Pancreas (tissue), 10 donors: ENCODE measurements around the gene FABP3. TPM values are rescaled to one million over a fixed set of nuclear protein-coding genes. Genes with fewer than 3 reads are reported as not detected.

ENCODE experiments used
- ATAC-seq, 4 donors: fragments of 200-7000 bp; cut with Tn5 transposase; one replicate each; pipeline versions ENCODE4 v1.8.0 to v1.9.1; 2020; ENCODE audit warnings: mild to moderate bottlenecking in 4 of 4, moderate library complexity in 4 of 4
- DNase-seq, 6 donors: peaks; one replicate each; pipeline ENCODE4 v3.0.0-alpha.2; 2020
- FAIRE-seq: peaks from 2 replicates; lab custom pipeline; 2012; peaks lifted over from hg19 to GRCh38; lab: Jason Lieb, UNC
- H3K27ac ChIP-seq, 4 donors: fragments of 200-600 bp; sonication (generic); 1 replicate in 3 of 4; 2 replicates in 1 of 4; pipeline versions ENCODE4 v1.5.0 to v1.8.0; 2020
- H3K27me3 ChIP-seq, 4 donors: fragments of 200-600 bp; one replicate each; pipeline ENCODE4 v1.8.0; 2021
- H3K36me3 ChIP-seq, 3 donors: fragments of 200-600 bp; sonication (generic) in 1 of 3; one replicate each; pipeline versions ENCODE4 v1.5.0 to v1.8.0; 2020 to 2021
- H3K4me1 ChIP-seq, 3 donors: fragments of 200-600 bp; one replicate each; pipeline ENCODE4 v1.8.0; 2021
- H3K4me3 ChIP-seq, 4 donors: fragments of 200-600 bp; sonication (generic) in 2 of 4; one replicate each; pipeline versions ENCODE4 v1.5.0 to v1.8.0; 2020 to 2021
- H3K9me3 ChIP-seq, 4 donors: fragments of 200-600 bp; one replicate each; pipeline ENCODE4 v1.8.0; 2021
- CTCF ChIP-seq, 4 donors: fragments of 200-600 bp; sonication (generic) in 3 of 4; IDR thresholded peaks; one replicate each; pipeline versions ENCODE4 v1.5.0 to v1.8.0; 2021; ENCODE audit warnings: antibody characterized with exemption in 4 of 4
- whole genome bisulfite sequencing, 2 donors: extraction: QIAGEN DNeasy Blood & Tissue Kit; methylation state at CpG; one replicate each; pipeline ENCODE4 v1.1.7; 2013; 5-methylcytosine and 5-hydroxymethylcytosine counted together
- intact Hi-C, 3 donors: fragments of 100-400 bp; cut with DNase I; formaldehyde crosslinking; loops; one replicate each; pipeline versions ENCODE4 v1.11.1 to v1.14.2; 2022
- polyA plus RNA-seq, 2 donors: library from polyadenylated mRNA; stranded (reverse); fragments of 200-250 nt; gene quantifications; one replicate each; pipeline ENCODE4 v1.2.3, GENCODE V29; 2013
- total RNA-seq, 6 donors: library from RNA; stranded (reverse); fragmentation: NEBNext Ultra II Directional in 4 of 6; extraction: Animal tissue kit (Norgen Biotek cat#: 25700) in 4 of 6; gene quantifications; one replicate each; pipeline versions ENCODE4 v1.2.1 to v1.2.4, GENCODE V29; 2021 to 2023
- donor health status: healthy with polysubstance abuse.
- donor health status: DM: no; HTN: no; CAD: no; lungs with moderate emphysema.
- donor health status: DM: no; HTN: no; CAD: no.
- donor health status: control.
- donor health status: control.
- donor health status: Bipolar disorder and iron deficiency.
- donor health status: DM: yes; HTN: yes; CAD: no.
- donor health status: DM: no; HTN: no; CAD: no.
- donor health status: DM: no; HTN: no; CAD: no.
- donor health status: DM: yes; HTN: yes; CAD: no.

Gene FABP3
- total and polyA plus RNA-seq, 8 donors, result 0.72 to 5.4 (median 2.7) TPM; not detected in 2

GRCh38 chr1:31324093-31324492, 48.8 kb downstream of the FABP3 start:
- H3K4me3 ChIP-seq, result no peak overlapping the region
- DNase-seq (no peak), ATAC-seq (no peak), FAIRE-seq (no peak)
- TF ChIP-seq CTCF (IDR thresholded peaks at IDR 0.05), result no peak
- H3K36me3 ChIP-seq, result peaks cover 0 to 13% (median 0%) of the 10 kb centered on the region in 3 donors
- intact Hi-C loops, result no loop called here
- H3K27me3 ChIP-seq, result no peaks in the 10 kb centered on the region
- H3K4me1 ChIP-seq, result no peaks in the 10 kb centered on the region
- no peaks in the 10 kb centered on the region for H3K9me3 ChIP-seq
- no peak overlapping the region for H3K27ac ChIP-seq
- 96 to 97% methylated on average over 4 of the region's 4 CpGs for WGBS, 2 donors

DNA sequence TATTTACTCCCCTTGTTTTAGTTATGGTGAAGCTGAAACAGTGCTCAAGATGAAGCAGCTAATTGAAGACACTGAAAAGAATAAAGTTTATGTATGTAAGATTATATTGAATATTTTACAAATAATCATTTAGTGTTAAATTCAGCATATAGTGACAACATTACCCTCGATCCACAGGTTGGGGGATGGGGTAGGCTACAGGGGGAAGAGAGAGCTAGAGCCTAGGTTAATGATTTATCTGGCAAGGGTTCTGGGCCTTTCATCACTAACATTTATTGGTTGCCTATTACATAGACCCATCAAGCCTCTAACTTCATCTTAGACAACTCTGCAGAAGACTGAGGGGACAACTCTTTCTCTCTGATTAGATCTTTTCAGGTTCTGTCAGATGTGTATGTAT, 54.7 kb downstream of the FABP3 start:
- DNase-seq (no peak), ATAC-seq (no peak), FAIRE-seq (no peak)
- no peak for TF ChIP-seq CTCF (IDR thresholded peaks at IDR 0.05)
- Histone ChIP-seq H3K4me1 (no peaks in the 10 kb centered on the region), H3K27me3 (no peaks in the 10 kb centered on the region), H3K4me3 (no peak overlapping the region), H3K36me3 (peaks cover 0 to 19% (median 3%) of the 10 kb centered on the region in 3 donors), H3K27ac (no peak overlapping the region), H3K9me3 (no peaks in the 10 kb centered on the region)
- intact Hi-C loops, result no loop called here
- WGBS, 2 donors, result 63 to 65% methylated on average over 1 of the region's 1 CpG

- FAIRE-seq (no peak), ATAC-seq (no peak), DNase-seq (no peak)
- H3K27me3 ChIP-seq, result no peaks in the 10 kb centered on the region
- intact Hi-C loops, result no loop called here
- H3K36me3 ChIP-seq, result peaks cover 0 to 34% (median 8%) of the 10 kb centered on the region in 3 donors
- no peaks in the 10 kb centered on the region for H3K9me3 ChIP-seq
- WGBS, 2 donors, result 90 to 92% methylated on average over 3 of the region's 3 CpGs
- H3K4me1 ChIP-seq, result no peaks in the 10 kb centered on the region
- H3K4me3 ChIP-seq, result no peak overlapping the region
- no peak for TF ChIP-seq CTCF (IDR thresholded peaks at IDR 0.05)
- no peak overlapping the region for H3K27ac ChIP-seq
These were observed 57.0 kb downstream of the FABP3 start for GRCh38 chr1:31315902-31316301.

Other genes with a start within 250 kb of the FABP3 start
- under 1 TPM in 4 of 6 donors, not detected in 2; 0.12 to 0.23 (median 0.15) TPM for gene NKAIN1, start 133.2 kb downstream of the FABP3 start, total RNA-seq
- under 1 TPM; 0.27 to 0.73 TPM for gene NKAIN1, start 133.2 kb downstream of the FABP3 start, polyA plus RNA-seq
- gene SNRNP40, start 76.3 kb downstream of the FABP3 start, total RNA-seq, result 10 to 100 TPM in 5 of 6 donors, 1 to 10 TPM in 1; 9.4 to 17.3 (median 15.5) TPM
- gene SNRNP40, start 76.3 kb downstream of the FABP3 start, polyA plus RNA-seq, result 10 to 100 TPM in 1 of 2 donors, 1 to 10 TPM in 1; 8.7 to 20.5 TPM
- gene ZCCHC17, start 76.0 kb downstream of the FABP3 start, total RNA-seq, result 10 to 100 TPM in 1 of 6 donors, 1 to 10 TPM in 5; 5.6 to 11.4 (median 8.2) TPM
- gene ZCCHC17, start 76.0 kb downstream of the FABP3 start, polyA plus RNA-seq, result 10 to 100 TPM; 11.1 to 20.3 TPM
- 10 to 100 TPM in 5 of 6 donors, 1 to 10 TPM in 1; 8.8 to 38.9 (median 15.4) TPM for gene SERINC2, start 40.1 kb upstream of the FABP3 start, total RNA-seq
- 10 to 100 TPM; 29.9 to 36.4 TPM for gene SERINC2, start 40.1 kb upstream of the FABP3 start, polyA plus RNA-seq
- 10 to 100 TPM; 10.1 to 35.5 (median 19.9) TPM for gene TINAGL1, start 203.4 kb upstream of the FABP3 start, total RNA-seq
- 10 to 100 TPM; 45.2 to 47.3 TPM for gene TINAGL1, start 203.4 kb upstream of the FABP3 start, polyA plus RNA-seq
- under 1 TPM in 1 of 6 donors, not detected in 5; 0.14 TPM for gene HCRTR1, start 244.6 kb upstream of the FABP3 start, total RNA-seq
- under 1 TPM; 0.19 to 0.52 TPM for gene HCRTR1, start 244.6 kb upstream of the FABP3 start, polyA plus RNA-seq